ENCODE data around the gene CACNB4.
"Not testable (repeated sequence)": the region's sequence is repeated elsewhere in the genome, so short reads cannot be mapped to it uniquely, and the experiment has no call there.

The CACNB4 gene

DNA sequence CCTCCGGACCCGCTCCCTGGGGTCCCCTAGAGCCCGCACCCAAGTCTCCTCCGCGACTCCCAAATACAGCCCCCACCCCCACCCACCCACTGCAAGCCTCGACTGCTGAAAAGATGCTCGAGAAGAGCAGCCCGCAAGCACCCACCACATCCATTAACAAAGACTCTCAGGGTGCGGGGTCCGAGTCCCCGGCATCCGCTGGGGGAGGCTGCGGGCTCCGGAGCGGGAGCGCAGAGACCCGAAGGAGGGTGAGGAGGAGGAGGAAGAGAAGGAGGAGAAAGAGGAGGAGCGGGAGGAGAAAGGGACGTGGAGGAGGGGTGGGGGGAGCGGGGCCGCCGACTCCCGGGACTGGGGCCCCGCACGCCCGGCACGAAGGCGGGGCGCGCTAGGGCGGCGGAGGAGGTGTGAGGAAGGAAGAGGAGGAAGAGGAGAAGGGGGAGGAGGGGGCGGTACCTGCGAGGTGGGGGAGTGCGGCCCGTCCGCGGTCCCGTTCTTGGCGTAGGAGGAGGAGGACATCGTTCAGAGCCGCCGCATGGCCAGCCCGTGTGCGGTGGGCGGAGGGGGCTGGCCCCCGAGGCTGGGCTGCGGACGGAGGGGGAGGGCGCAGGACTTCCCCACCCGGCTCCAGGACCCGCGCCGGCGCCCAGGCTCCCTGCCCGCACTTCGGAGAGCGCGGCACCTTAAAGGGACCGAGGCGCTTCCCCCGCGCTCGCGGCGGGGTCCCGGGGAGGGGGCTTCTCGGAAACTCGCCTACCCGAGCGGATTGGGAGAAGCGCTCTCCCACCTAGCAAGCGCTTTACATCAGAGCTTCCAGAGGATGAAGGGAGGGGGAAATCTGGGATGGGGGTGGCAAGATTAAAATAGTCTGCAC is at the start of gene CACNB4:
TSS of gene CACNB4 (minus strand) at position 549 of the 871 bp plus-strand sequence.
- DNase-seq (ENCODE audit: low read depth) = no peak

DNA sequence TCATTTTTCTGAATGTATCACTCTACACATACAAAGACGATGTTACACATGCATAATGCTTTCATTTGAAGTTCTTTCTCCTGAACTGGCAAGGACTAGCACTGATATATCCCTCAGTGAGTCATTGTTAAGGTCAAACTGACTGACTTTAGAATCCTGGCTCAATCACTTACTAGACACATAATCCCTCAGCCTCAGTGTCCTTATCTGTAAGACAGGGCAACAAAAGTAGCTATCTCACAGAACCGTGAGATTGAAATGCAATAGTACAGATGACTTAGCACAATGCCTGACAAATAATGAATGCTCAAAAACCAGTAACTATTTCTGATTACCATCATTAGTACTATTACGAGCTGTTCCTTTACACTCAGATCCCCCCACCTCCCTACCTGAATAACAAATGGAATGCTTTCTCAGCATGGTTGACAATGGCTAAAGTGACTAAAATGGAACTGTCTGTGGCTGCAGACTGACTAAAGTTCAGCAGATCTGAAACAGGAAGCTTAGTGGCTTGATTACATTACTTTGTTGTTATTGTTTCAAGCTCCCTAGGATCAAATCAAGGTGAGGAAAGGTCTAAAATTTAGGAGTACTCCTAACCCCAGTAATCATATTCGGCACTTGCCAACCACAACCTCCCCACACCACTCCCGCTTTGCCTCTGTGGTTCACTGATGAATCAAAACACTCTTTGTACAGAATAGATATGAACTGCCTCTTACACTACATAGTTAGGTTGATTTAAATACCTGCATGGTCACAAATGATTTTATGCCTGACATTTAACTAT is 35.8 kb upstream of the CACNB4 start:
- DNase-seq (ENCODE audit: low read depth) = no peak

DNA sequence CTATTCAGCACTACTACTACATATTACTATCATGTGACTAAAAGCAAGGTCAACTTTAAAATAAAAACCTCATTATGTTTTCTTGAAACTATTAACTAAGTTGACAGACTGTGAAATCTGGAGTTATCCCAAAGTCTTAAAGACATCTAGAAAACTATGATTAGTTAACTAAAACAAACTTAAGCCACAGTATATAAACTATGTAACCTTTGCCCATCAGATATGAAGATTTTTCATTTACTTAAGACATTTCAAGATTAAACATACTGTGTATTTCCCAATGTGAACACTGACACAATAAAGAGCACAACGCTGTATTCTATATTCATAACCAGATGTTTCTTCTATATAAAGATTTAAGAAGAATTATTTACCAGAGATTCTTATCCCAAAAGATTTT is 33.5 kb upstream of the CACNB4 start:
- no peak for DNase-seq (ENCODE audit: low read depth)

DNA sequence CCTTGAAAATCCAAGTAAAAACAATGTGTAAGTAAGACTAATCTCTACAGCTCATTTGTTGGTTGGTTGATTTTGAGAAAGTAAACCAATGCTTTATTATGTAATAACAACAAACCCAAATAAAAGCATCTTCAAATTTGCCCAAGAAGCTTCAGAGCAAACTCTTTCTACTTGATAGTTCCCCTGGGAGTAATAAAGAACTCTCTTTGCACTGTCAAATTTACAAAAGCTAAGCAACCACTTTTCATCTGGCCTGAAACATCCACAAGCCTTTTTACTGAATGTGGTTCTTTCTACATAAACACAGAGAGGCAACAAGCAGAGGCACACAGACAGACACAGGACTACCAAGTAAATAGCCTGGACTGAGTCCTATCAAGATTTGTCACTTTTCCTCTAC is 28.8 kb upstream of the CACNB4 start:
- DNase-seq (ENCODE audit: low read depth) = no peak

DNA sequence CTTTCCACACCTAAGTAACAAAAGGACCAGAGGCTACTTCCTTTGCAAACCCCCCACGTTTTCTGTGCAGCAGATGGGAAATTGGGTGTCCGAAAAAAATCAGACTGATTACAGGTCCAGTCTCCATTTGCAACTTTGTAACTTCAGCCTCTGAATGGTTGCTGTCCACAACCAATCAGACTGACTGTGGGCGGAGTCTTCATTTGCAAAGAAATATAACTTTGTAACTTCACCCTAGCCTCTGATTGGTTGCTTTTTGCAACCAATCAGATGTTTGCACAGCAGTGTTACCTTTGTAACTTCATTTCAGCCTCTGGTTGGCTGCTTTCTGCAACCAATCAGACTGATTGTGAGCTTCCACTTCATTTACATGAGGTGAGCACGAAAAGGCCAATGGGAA is 27.8 kb upstream of the CACNB4 start:
- DNase-seq (ENCODE audit: low read depth) = no peak

DNA sequence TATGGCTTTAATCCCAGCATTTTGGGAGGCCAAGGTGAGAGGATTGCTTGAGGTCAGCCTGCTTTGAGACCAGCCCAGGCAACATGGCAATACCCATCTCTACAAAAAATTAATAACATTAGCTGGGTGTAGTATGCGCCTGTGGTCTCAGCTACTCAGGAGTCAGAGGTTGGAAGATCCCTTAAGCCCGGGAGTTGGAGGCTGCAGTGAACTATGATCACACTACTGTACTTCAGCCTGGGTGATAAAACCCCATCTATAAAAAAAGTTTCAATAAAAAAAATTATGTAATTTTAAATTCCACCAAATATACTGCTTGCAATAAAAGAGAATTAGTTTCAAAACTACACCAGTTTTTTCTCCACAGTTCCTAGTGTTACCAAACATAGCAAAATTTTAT is 23.3 kb upstream of the CACNB4 start:
- no peak for DNase-seq (ENCODE audit: low read depth)

DNA sequence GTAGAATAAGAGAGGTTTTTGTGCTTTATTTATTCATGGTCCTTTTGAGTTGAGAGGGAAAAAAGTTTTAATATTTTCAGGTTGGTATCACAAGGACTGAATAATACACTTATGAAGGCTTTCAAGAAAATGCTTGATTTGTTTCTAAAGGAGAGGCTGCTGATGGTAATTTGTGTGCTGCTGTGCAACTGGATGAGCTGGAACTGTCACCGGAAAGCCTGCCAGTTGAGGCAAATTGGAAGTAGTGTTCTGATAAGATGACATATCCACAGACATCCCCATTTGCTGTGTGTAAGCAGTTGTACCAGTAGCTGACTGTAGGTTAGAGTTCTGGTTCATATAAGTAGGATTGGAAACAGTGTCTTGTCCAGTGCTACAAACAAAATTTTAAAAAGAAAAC is 21.6 kb upstream of the CACNB4 start:
- DNase-seq (ENCODE audit: low read depth) = no peak

DNA sequence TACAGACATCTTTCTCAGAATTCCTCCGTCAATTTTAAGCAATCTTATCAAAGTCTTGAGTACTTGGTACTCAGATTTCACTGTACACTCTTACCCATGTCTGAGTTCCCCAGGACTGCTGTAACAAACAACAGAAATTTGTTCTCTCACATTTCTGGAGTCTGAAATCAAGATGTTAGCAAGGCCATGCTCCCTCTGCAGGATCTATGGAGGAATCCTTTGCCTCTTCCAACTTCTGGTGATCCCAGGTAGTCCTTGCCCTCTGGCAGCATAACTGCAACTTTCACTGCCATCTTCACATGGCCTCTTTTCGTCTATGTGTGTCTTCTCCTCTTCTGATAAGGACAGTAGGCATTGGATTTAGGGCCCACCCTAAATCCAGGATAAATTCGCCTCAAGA is 17.1 kb upstream of the CACNB4 start:
- no peak for DNase-seq (ENCODE audit: low read depth)

DNA sequence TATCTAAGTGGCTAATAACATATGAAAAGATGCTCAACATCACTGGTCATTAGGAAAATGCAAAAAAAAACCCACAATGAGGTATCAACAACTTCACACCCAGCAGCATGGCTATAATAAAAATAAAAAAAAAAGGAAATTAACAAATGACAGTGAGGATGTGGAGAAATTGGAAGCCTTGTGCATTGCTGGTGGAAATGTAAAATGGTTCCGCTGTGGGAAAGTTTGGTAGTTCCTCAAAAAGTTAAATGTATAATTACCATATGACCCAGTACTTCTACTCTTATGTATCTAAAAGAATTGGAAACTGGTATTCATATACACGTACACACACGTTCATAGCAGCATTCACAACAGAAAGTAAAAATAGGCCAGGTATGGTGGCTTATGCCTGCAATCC is 15.5 kb upstream of the CACNB4 start:
- no peak for DNase-seq (ENCODE audit: low read depth)

DNA sequence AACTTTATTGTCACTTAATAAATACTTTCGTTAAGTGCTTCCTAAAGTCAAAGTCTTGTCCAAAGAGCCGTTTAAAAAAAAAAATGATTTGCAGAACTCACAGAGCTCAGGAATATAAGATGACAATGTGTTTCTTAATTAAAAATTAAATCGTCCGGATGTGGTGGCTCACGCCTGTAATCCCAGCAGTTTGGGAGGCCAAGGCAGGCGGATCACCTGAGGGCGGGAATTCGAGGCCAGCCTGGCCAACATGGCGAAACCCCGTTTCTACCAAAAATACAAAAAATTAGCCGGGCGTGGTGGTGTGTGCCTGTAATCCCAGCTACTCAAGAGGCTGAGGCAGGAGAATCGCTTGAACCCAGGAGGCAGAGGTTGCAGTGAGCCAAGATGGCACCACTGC is 8.3 kb upstream of the CACNB4 start:
- not testable (repeated sequence) for DNase-seq (ENCODE audit: low read depth)

DNA sequence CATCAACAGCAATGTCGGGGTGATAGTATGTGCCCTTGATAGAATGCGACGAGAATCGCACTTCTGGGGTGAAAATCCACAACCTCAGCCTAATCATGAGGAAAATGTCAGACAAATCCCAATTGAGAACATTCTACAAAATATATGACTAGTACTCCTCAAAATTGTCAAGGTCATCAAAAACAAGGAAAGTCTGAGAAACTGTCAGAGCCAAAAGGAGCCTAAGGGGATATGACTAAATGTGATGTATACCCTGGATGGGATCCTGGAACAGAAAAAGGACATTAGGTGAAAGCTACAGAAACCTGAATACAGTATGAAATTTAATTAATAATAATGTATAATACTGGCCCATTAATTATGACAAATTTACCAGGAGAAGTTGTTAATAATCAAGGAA is 7.6 kb upstream of the CACNB4 start:
- no peak for DNase-seq (ENCODE audit: low read depth)

DNA sequence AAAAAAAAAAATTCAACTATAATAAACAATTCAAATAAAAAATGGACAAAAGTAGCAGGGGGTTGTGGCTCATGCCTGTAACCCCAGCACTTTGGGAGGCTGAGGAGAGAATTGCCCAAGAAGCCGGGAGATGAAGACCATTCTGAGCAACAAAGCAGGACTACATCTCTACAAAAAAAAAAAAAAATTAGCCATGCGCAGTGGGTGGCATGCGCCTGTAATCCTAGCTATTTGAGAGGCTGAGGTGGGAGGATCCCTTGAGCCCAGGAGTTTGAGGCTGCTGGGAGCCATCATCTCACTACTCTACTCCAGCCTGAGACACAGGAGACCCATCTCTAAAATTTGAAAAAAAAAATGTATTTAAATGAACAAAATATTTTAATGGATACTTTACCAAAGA is 4.4 kb upstream of the CACNB4 start:
- no peak for DNase-seq (ENCODE audit: low read depth)

DNA sequence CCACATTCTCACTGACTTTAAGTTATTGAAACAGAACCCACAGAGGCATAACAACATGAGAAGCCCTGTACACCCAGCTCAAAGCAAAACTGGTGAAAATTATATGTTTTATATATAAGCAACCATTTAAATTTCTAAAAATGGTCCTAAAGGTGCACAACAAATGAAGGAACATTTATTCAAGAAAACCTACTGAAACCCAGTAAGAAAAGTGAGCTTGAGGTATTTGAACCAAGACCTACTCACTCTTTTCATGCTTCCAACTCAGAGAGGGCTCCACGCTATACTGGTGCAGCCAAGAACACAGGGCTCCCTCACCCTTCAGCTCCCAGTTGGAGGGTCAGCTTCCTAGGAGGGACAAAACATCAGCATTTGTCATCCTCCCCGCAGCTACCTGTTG is 2.1 kb upstream of the CACNB4 start:
- no peak for DNase-seq (ENCODE audit: low read depth)

DNA sequence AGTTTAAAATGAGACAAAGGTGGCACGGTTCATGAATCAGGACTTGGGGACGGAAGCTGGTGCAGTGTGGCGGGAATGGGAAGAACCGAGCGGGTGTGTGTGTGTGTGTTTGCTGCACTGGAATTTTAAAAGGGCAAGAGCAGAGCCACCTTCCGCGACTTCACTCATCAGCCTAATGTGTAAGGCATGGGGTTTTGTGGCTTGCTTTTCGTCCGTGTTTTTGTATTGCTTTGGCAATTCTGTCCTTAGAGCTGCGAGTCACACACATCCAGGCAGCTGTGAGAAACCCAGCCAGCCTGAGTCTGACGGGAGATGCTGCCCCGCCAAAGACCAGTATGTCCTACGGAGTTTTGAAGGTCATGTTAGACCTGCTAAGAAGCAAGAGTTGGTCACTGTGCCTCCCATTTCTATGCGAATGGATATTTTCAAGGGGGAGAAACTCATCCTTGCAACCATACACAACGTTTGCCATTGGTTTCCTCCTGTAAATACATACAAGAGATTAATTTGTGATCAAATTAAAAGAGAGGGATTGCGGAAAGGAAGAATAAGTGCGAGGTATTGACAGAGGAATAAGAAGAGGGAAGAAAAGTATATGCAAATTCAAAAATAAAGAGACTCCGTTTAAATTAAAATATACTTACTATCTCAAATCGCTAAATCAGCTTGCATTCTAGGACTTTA is 665 bp upstream of the CACNB4 start:
- DNase-seq (ENCODE audit: low read depth) = no peak

DNA sequence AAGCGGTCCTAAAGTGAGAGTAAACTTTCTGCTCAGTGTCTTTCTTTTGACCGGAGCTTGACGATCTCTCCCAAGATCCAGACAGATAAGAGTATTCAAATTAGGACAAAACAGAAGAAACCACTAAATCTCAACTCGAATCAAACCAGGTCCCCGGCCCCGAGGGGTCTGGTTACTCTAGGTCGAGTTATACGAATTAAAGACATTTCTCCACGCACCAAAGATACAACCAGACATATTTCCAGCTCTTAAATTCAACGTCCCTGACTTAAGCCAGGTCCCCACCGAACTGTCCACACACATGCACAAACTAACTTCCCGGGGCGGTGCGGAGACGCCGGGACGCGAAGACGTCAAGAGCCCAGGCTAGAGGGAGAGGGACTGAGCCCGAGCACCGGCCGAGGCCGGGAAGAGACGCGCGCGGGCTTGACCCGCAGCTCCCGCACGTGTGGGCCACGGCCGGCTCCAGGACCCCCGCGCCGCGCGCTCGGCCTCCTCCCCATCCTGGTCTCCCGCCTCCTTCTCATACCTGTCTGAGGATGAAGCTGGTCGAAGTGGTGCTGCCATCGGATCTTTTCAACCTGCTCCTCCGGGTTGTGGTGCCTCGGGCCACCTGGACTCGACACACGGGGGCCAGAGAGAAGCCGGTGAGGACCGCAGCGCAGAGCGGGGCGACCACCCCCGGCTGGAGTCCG is 896 bp downstream of the CACNB4 start:
- DNase-seq (ENCODE audit: low read depth) = no peak

DNA sequence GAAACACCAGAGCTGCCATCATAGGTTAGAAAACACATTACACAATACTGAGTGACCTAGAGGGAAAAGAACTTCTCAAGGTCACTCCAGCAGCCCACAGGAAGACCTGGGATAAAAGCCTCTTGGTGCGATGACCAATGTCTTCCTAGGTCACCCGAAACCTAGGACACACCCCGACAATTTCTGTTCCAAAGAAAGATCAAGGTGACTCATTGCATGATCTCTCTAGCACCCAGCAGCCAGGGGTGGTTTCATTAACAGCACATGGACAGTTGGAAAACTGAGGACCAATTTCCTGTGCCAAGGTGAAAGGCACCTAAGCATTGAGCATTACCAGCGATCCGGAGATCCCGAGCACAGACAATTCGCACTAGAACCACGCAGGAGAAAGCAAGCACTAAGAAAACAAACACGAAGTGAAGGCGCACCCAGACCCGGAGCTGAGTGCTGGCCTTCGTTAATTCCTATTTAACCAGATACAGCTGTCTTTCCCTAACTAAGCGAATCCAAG is 1.5 kb downstream of the CACNB4 start:
- no peak for DNase-seq (ENCODE audit: low read depth)

DNA sequence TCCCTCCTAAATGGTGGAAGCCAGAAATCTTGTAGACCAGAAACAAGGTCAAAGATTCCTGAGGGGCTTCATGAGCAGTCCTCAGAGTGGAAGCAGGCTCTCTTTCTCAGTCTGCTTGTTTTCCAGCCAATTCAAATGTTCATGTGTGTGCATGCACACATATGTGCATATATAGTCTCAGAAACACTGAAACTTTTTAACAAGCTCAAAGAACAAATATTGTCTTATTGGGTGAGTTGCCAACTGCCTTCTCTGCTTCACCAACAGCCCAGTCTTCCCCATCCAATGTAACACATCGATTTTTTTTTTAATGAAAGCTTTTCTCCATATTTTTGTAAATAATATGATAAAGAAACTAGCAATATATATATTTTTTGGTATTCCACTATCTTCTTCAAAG is 3.7 kb downstream of the CACNB4 start:
- DNase-seq (ENCODE audit: low read depth) = no peak

DNA sequence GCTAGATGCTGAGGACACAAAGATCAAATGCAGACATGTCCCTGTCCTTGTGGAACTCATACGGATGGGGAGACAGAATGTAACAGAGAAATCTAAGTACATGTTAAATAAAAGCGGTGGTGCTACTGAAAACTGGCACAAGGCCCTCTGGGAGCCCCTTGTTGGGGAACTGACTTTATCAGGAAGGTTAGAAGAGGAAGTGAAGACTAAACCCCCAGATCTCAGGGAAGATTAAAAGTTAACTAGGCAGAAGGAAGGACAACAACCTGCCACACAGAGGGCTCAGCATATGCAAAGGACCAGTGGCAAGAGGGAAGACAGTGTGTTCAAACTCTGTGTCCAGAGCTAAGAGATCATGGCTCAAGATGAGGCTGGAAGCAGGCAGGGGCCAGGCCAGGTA is 4.8 kb downstream of the CACNB4 start:
- no peak for DNase-seq (ENCODE audit: low read depth)

DNA sequence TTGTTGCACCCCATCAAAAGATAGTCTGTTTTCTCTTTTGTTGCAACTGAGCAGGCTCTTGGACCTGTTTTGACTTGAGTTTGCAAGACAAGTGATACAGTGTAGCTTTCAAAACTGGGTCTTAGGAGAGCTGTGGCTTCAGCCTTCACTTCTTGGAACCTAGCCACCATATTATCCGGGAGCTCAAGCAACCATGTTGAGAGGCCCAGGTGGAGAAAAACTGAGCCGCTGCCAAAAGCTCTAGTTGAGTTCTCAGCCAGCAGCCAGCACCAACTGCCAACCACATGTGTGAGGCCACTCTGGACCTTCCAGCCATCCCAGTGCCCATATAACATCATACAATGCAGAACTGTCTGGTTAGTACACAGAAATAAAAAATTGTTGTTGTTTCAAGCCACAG is 5.4 kb downstream of the CACNB4 start:
- DNase-seq (ENCODE audit: low read depth) = no peak

DNA sequence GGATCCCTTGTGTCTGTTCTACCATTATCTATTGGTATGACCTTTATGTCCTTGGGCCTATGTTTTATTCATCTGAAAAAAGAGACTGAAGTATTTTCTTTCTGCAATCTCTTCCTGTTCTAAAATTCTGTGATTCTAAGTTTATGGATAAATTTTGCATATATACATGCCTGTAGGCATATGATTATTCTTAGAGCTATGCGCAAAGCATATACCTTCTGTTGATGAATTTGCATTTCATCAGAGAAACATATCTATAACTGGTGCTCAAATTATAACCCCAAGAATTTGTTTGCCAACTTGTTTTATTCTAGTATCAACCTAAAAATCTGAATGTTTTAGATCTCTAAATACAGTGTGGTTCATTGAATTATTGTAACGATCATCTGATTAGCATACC is 6.7 kb downstream of the CACNB4 start:
- no peak for DNase-seq (ENCODE audit: low read depth)

DNA sequence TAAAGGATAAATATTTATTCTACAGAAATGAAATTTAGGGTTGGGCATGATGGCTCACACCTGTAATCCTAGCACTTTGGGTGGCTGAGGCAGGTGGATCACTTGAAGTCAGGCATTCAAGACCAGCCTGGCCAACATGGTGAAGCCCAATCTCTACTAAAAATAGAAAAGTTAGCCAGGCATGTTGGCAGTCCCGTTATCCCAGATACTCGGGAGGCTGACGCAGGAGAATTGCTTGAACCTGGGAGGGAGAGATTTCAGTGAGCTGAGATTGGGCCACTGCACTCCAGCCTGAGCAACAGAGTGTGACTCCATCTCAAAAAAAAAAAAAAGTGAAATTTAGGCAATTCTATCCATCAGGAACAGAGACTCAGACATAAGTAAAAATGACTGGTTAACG is 8.1 kb downstream of the CACNB4 start:
- not testable (repeated sequence) for DNase-seq (ENCODE audit: low read depth)

DNA sequence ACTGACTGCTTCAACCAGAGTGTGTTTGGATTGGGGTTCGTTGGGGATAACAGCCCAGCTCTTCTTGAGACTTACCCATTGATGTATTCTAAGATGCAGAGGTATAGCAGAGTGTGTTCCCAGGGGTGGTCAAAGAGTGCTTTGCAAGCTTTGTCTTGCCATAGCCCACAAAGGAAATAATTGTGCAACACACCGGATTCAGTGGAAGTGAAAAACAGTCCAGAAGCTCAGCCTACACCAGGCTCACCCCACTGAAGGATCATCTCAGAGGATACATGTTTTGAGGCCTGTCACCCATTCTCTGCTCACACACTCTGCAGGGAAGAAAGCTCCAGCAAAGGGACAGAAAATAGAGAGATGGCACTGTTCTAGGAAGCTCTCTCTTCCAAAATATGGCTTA is 9.6 kb downstream of the CACNB4 start:
- DNase-seq (ENCODE audit: low read depth) = no peak

All from GM04503 (cell line).